Measurements from ENCODE around the gene LGR5. TPM values are rescaled to one million over a fixed set of nuclear protein-coding genes. Genes with fewer than 3 reads are reported as not detected.
"Not testable (repeated sequence)": the region's sequence is repeated elsewhere in the genome, so short reads cannot be mapped to it uniquely, and the experiment has no call there.

The LGR5 gene
- total RNA-seq, 1 donor from 2014 or later: not detected

GRCh38 chr12:71472441-71472911 is 32.9 kb downstream of the LGR5 start:
- intact Hi-C loops (cut with micrococcal nuclease): no loop called here

GRCh38 chr12:71474791-71475190 is 35.2 kb downstream of the LGR5 start:
- intact Hi-C loops (cut with micrococcal nuclease): no loop called here

- intact Hi-C loops (cut with micrococcal nuclease): no loop called here
Measured at GRCh38 chr12:71475280-71475679, 35.7 kb downstream of the LGR5 start.

GRCh38 chr12:71476513-71476912 is 36.9 kb downstream of the LGR5 start:
- intact Hi-C loops (cut with micrococcal nuclease): no loop called here

GRCh38 chr12:71477609-71478008 is 38.0 kb downstream of the LGR5 start:
- intact Hi-C loops (cut with micrococcal nuclease): no loop called here

- intact Hi-C loops (cut with micrococcal nuclease): no loop called here
Measured at GRCh38 chr12:71478270-71478669, 38.7 kb downstream of the LGR5 start.

GRCh38 chr12:71484272-71484905 is 44.8 kb downstream of the LGR5 start:
- intact Hi-C loops (cut with micrococcal nuclease): no loop called here

- intact Hi-C loops (cut with micrococcal nuclease): not testable (repeated sequence)
Measured at GRCh38 chr12:71490844-71491243, 51.2 kb downstream of the LGR5 start.

- intact Hi-C loops (cut with micrococcal nuclease): no loop called here
Measured at GRCh38 chr12:71492604-71493003, 53.0 kb downstream of the LGR5 start.

GRCh38 chr12:71499834-71500233 is 60.2 kb downstream of the LGR5 start:
- intact Hi-C loops (cut with micrococcal nuclease): no loop called here

GRCh38 chr12:71503579-71504391 is 64.2 kb downstream of the LGR5 start:
- intact Hi-C loops (cut with micrococcal nuclease): no loop called here

GRCh38 chr12:71504476-71504875 is 64.9 kb downstream of the LGR5 start:
- intact Hi-C loops (cut with micrococcal nuclease): no loop called here

GRCh38 chr12:71509705-71510104 is 70.1 kb downstream of the LGR5 start:
- intact Hi-C loops (cut with micrococcal nuclease): no loop called here

- intact Hi-C loops (cut with micrococcal nuclease): no loop called here
Measured at GRCh38 chr12:71517145-71517846, 77.7 kb downstream of the LGR5 start.

GRCh38 chr12:71521125-71521524 is 81.5 kb downstream of the LGR5 start:
- intact Hi-C loops (cut with micrococcal nuclease): no loop called here

GRCh38 chr12:71524626-71525025 is 85.0 kb downstream of the LGR5 start:
- intact Hi-C loops (cut with micrococcal nuclease): no loop called here

- intact Hi-C loops (cut with micrococcal nuclease): no loop called here
Measured at GRCh38 chr12:71533703-71534102, 94.1 kb downstream of the LGR5 start.

- intact Hi-C loops (cut with micrococcal nuclease): no loop called here
Measured at GRCh38 chr12:71536279-71536938, 96.8 kb downstream of the LGR5 start.

GRCh38 chr12:71536939-71537622 is 97.5 kb downstream of the LGR5 start:
- intact Hi-C loops (cut with micrococcal nuclease): no loop called here

GRCh38 chr12:71538807-71539206 is 99.2 kb downstream of the LGR5 start:
- intact Hi-C loops (cut with micrococcal nuclease): no loop called here

GRCh38 chr12:71541583-71541982 is 102.0 kb downstream of the LGR5 start:
- intact Hi-C loops (cut with micrococcal nuclease): no loop called here

Data from T-helper 2 cell treated with Interferon-gamma antibody and Interleukin-4, amounts not matched to agents 100 ng/mL and 5 ng/mL, for 36 hours (primary cell).